Measurements from ENCODE around the gene PIK3AP1.

DNA sequence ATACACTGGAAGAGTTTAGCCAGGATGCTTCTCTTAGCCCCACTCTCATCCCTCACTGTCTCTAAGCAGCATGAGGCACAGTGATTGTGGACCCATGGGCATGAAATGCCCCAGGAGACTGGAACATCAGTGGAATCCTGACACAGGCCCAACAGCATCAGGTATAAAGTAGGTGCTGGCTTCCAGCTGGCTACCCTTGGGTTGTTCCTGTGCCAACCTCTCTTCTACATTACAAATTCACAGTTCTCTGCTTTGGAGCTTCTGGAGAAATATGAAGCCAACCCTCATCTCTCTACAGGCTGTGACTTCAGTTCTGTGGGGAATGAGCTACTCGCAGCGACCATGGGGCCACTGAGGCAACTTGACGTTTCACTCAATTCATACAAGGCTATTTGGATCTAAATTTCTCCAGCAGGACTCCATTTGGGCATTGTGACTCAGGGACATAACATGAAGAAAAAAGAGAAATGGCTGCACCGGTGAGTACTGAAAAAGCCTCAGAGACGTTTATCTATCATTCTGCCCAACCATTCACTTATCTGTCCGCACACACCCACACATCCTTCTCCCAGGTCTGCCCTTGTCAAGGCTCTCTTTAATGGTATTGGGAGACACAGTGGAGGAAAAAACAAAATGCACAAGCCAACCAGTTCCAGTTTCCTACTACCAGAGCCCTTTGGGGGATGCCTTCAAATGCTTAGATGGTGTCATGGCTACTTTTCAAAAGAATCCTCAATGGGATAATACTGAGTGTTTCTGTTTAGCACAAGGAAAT lies 98.1 kb downstream of the PIK3AP1 start:
- TF ChIP-seq, protein P1, sequence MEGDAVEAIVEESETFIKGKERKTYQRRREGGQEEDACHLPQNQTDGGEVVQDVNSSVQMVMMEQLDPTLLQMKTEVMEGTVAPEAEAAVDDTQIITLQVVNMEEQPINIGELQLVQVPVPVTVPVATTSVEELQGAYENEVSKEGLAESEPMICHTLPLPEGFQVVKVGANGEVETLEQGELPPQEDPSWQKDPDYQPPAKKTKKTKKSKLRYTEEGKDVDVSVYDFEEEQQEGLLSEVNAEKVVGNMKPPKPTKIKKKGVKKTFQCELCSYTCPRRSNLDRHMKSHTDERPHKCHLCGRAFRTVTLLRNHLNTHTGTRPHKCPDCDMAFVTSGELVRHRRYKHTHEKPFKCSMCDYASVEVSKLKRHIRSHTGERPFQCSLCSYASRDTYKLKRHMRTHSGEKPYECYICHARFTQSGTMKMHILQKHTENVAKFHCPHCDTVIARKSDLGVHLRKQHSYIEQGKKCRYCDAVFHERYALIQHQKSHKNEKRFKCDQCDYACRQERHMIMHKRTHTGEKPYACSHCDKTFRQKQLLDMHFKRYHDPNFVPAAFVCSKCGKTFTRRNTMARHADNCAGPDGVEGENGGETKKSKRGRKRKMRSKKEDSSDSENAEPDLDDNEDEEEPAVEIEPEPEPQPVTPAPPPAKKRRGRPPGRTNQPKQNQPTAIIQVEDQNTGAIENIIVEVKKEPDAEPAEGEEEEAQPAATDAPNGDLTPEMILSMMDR (IDR thresholded peaks at IDR 0.05), result no peak
- TF ChIP-seq POLR2A (IDR thresholded peaks at IDR 0.05), result no peak

All from stomach (tissue), 4 donors.